Effector memory CD4-positive, alpha-beta T cell (primary cell): ENCODE data around the gene DPP10.

ENCODE experiments used
- DNase-seq, 3 donors: peaks; one replicate each; pipeline ENCODE4 v3.0.0-alpha.2; 2020
- H3K27ac ChIP-seq: 2 replicates; pipeline ENCODE4 v1.7.0; 2013; ENCODE audit warnings: mild to moderate bottlenecking, low read length, moderate library complexity; ENCODE audit not compliant: insufficient read depth, poor library complexity, severe bottlenecking
- H3K27me3 ChIP-seq: replicated peaks from 2 replicates; pipeline ENCODE4 v1.7.0; 2013; ENCODE audit warnings: mild to moderate bottlenecking, low read length; ENCODE audit not compliant: insufficient read depth, control insufficient read depth, poor library complexity, severe bottlenecking
- H3K36me3 ChIP-seq: 2 replicates; pipeline ENCODE4 v1.7.0; 2013; ENCODE audit warnings: mild to moderate bottlenecking, low read length, moderate library complexity; ENCODE audit not compliant: control insufficient read depth, insufficient read depth
- H3K4me1 ChIP-seq: 2 replicates; pipeline ENCODE4 v1.7.0; 2013; ENCODE audit warnings: low read length, mild to moderate bottlenecking; ENCODE audit not compliant: control insufficient read depth, insufficient read depth, poor library complexity, severe bottlenecking
- H3K4me3 ChIP-seq: 2 replicates; pipeline ENCODE4 v1.7.0; 2013; ENCODE audit warnings: low read length, low read depth, mild to moderate bottlenecking; ENCODE audit not compliant: insufficient read depth, poor library complexity, severe bottlenecking
- H3K9me3 ChIP-seq: 2 replicates; pipeline ENCODE4 v1.7.0; 2013; ENCODE audit warnings: mild to moderate bottlenecking, low read length, moderate library complexity; ENCODE audit not compliant: control insufficient read depth

DPP10 gene

GRCh38 chr2:114769110-114769509, 326.7 kb downstream of the DPP10 start:
- Histone ChIP-seq H3K4me3 (no peak overlapping the region), H3K4me1 (no peaks in the 10 kb centered on the region), H3K27ac (no peak overlapping the region), H3K27me3 (no peaks in the 10 kb centered on the region), H3K9me3 (no peaks in the 10 kb centered on the region), H3K36me3 (no peaks in the 10 kb centered on the region)
- DNase-seq: no peak

DNA sequence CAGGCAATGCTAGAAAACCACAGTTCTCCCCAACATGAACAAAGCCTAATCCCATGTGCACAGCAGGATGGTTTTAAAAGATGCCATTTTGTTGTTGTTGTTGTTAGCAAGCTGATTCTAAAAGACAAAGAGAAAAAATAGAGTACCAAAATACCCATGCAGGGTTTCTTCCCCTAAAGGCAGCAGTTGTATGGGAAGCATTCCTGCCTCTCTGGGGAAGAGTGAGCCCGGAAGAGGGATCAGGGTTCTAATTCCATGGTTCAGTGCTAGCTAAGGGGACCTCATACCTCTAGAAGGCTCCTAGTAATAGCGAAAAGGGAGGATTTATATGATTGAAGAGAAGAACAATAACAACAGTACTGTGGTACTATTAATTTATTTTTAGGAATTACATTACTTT, 327.6 kb downstream of the DPP10 start:
- Histone ChIP-seq H3K9me3 (no peaks in the 10 kb centered on the region), H3K27me3 (no peaks in the 10 kb centered on the region), H3K36me3 (no peaks in the 10 kb centered on the region), H3K4me3 (no peak overlapping the region), H3K27ac (no peak overlapping the region), H3K4me1 (no peaks in the 10 kb centered on the region)
- no peak for DNase-seq

DNA sequence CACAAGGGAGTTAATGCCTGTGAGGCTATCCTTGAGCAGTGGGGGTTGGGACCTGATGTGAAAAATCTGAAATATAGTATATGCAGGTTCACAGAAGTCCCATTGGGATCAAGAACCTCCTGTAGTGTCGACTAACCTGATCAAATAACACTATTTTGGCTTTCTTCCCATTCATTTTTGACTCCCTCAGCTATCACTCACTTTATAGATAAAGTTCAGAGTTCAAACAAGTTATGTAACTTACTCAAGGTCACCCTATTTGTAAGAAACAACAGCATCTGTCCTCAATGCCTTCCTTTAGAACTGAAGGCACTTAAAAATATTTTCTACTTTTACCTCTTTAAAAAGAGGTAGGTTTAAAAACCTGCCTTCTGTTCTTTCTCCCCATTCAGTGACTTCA, 341.6 kb downstream of the DPP10 start:
- no peak for DNase-seq
- Histone ChIP-seq H3K9me3 (no peaks in the 10 kb centered on the region), H3K4me1 (no peaks in the 10 kb centered on the region), H3K4me3 (no peak overlapping the region), H3K27ac (no peak overlapping the region), H3K27me3 (no peaks in the 10 kb centered on the region), H3K36me3 (no peaks in the 10 kb centered on the region)

DNA sequence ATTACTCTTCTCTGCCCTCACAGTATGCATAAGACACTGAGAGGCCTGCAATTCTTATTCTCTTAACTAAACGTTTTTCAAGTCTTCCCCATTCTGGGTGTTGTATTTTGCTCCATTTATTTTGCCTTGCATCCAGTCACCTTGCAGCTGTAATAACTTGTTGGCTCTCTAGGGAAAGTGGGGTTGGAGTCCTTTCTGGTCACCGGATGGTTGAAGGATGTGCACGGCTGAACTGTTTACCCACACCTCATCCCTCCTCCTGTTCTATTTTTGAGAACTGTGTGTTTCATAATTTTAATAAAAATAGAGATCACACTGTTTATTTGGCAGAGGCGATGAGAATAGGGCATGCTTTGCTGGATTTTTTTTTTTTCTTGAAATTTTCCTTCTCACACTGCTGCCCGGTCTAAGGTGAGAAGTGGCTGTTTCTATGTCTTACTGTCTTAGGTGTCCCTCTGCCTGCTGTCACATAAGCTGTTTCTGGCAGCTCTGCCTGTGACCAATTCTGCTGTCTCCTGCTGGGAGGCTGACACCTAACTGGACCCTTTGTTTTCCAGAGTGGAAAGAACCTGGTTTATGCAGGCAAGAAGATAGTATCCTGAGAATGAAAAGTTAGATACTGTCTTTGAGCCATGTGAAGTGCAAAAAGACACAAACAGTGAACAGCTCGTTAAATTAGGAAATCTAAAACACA, 342.6 kb downstream of the DPP10 start:
- Histone ChIP-seq H3K27me3 (no peaks in the 10 kb centered on the region), H3K9me3 (no peaks in the 10 kb centered on the region), H3K4me3 (no peak overlapping the region), H3K27ac (no peak overlapping the region), H3K36me3 (no peaks in the 10 kb centered on the region), H3K4me1 (no peaks in the 10 kb centered on the region)
- DNase-seq: no peak

DNA sequence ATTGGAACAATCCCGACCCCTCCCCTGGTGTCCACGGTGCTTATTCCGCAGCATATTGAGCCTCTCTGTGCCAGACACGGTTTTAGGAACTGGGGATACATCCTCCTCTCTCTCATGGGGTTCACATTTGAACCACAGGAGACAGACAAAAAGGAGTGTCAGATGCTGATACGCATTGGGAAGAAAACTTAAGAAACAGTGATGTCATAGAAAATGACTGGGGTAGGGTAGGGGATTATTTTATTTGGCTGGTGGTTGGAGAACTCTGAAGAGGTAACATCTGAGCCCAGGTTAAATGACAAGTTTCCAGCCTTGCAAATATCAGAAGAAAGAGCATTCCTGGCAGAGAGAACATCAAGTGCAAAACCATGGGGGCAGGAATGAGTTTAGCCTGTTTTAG, 344.5 kb downstream of the DPP10 start:
- Histone ChIP-seq H3K4me3 (no peak overlapping the region), H3K36me3 (no peaks in the 10 kb centered on the region), H3K4me1 (no peaks in the 10 kb centered on the region), H3K27ac (no peak overlapping the region), H3K27me3 (no peaks in the 10 kb centered on the region), H3K9me3 (no peaks in the 10 kb centered on the region)
- no peak for DNase-seq

GRCh38 chr2:114787486-114787885, 345.0 kb downstream of the DPP10 start:
- Histone ChIP-seq H3K27ac (no peak overlapping the region), H3K9me3 (no peaks in the 10 kb centered on the region), H3K4me3 (no peak overlapping the region), H3K36me3 (no peaks in the 10 kb centered on the region), H3K27me3 (no peaks in the 10 kb centered on the region), H3K4me1 (no peaks in the 10 kb centered on the region)
- DNase-seq: no peak

DNA sequence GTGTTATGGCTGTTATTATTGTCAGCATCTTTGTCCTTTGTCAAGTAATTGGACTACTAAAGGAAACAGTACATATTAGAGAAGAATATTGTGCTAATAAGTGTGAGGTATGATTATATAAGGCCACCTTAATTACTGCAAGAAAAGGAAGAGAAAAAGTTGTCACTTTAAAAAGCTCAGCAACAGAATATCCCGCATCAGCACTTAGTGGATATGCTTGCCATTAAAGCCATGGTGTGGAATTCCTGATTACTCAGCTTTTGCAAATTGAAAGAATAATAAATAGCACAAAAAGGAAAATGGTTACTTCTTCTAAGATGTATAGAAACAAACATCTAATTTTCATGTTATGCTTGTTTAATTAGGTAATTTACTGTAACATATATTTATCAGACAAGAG, 347.5 kb downstream of the DPP10 start:
- Histone ChIP-seq H3K36me3 (no peaks in the 10 kb centered on the region), H3K27me3 (no peaks in the 10 kb centered on the region)

DNA sequence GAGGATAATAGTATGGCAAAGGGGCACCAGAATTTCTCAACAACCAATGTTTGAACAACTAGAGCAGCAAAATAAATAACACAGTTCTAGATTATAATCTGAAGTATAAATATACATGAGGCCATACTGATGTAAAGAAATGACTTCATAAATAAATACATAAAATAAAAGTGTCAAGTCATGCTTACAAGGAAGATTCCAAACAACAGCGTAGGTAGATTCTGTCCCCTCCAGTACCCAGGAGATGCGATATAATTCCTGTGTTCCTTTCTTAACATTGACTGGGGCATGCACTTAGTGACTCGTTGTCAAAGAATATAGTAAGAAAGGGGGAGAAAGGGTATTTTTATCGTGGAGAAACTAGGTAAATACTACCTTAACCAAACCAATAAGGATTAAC, 355.1 kb downstream of the DPP10 start:
- Histone ChIP-seq H3K4me1 (no peaks in the 10 kb centered on the region), H3K27ac (no peak overlapping the region), H3K27me3 (no peaks in the 10 kb centered on the region), H3K9me3 (no peaks in the 10 kb centered on the region), H3K36me3 (no peaks in the 10 kb centered on the region), H3K4me3 (no peak overlapping the region)
- no peak for DNase-seq

More for the DNA sequence above, 347.5 kb downstream of the DPP10 start:
- H3K27ac ChIP-seq: no peak overlapping the region
- H3K4me3 ChIP-seq: no peak overlapping the region
- DNase-seq: no peak
- H3K4me1 ChIP-seq: no peaks in the 10 kb centered on the region
- no peaks in the 10 kb centered on the region for H3K9me3 ChIP-seq

- Histone ChIP-seq H3K27ac (no peak overlapping the region), H3K4me3 (no peak overlapping the region), H3K27me3 (no peaks in the 10 kb centered on the region), H3K4me1 (no peaks in the 10 kb centered on the region), H3K9me3 (no peaks in the 10 kb centered on the region), H3K36me3 (no peaks in the 10 kb centered on the region)
- no peak for DNase-seq
Observed at GRCh38 chr2:114797942-114798341, 355.5 kb downstream of the DPP10 start.

DNA sequence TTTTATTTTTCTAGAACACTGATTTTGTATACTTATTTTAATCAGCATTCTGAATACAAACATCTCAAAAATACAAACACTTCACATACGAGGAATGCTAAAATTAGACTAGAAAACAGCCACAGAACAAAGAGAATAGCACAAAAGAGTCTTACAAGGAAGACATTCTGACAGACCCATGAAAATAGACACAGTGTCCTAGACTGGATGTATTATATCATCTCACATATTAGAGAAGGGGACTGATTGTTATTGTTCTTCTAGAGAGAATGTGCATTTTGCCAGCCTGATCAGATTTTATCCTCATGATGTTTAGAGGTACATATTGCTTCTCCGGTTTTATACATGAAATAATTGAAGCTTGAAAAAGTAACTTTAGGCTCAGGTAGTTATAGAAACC, 357.9 kb downstream of the DPP10 start:
- no peak for DNase-seq
- Histone ChIP-seq H3K36me3 (no peaks in the 10 kb centered on the region), H3K4me1 (no peaks in the 10 kb centered on the region), H3K27me3 (no peaks in the 10 kb centered on the region), H3K27ac (no peak overlapping the region), H3K9me3 (no peaks in the 10 kb centered on the region), H3K4me3 (no peak overlapping the region)
